Adrenal gland (tissue), 12 donors: ENCODE results near the gene H6PD. TPM values are rescaled to one million over a fixed set of nuclear protein-coding genes. Genes with fewer than 3 reads are reported as not detected.

Experiments used
- DNase-seq, 7 donors: peaks; one replicate each; pipeline ENCODE4 v3.0.0-alpha.2; 2019 to 2020
- H3K27ac ChIP-seq, 5 donors: fragments of 200-600 bp; sonication (generic) in 4 of 5; 1 replicate in 3 of 5; 2 replicates in 2 of 5; pipeline versions ENCODE4 v1.5.1 to v1.8.0; 2016 to 2020; ENCODE audit warnings: mild to moderate bottlenecking in 1 of 5
- H3K27me3 ChIP-seq: fragments of 200-600 bp; 2 replicates; pipeline ENCODE4 v1.8.0; 2021
- H3K36me3 ChIP-seq, 2 donors: fragments of 200-600 bp; replicated peaks in 1 of 2; 1 replicate in 1 of 2; 2 replicates in 1 of 2; pipeline versions ENCODE4 v1.5.1 to v1.8.0; 2018 to 2022
- H3K4me1 ChIP-seq, 2 donors: fragments of 200-600 bp; replicated peaks in 1 of 2; 1 replicate in 1 of 2; 2 replicates in 1 of 2; pipeline versions ENCODE4 v1.5.1 to v1.8.0; 2018 to 2021
- H3K4me3 ChIP-seq, 4 donors: fragments of 200-600 bp; sonication (generic) in 3 of 4; one replicate each; pipeline ENCODE4 v1.5.1; 2016 to 2018
- H3K9me3 ChIP-seq, 3 donors: fragments of 200-600 bp; sonication (generic) in 1 of 3; replicated peaks in 1 of 3; 1 replicate in 2 of 3; 2 replicates in 1 of 3; pipeline versions ENCODE4 v1.5.1 to v1.8.0; 2016 to 2021
- POLR2A ChIP-seq, 2 donors: fragments of 450-650 bp; IDR thresholded peaks; one replicate each; pipeline ENCODE4 v1.6.1; 2017; ENCODE audit warnings: antibody characterized with exemption in 2 of 2, mild to moderate bottlenecking in 2 of 2, moderate library complexity in 1 of 2
- WGBS, 4 donors: extraction: QIAGEN DNeasy Blood & Tissue Kit in 2 of 4; methylation state at CpG; one replicate each; pipeline versions ENCODE4 v1.1.5 to v1.1.7; 2013 to 2017; 5-methylcytosine and 5-hydroxymethylcytosine counted together
- intact Hi-C, 2 donors: fragments of 100-400 bp; cut with DNase I; formaldehyde crosslinking; loops; one replicate each; pipeline versions ENCODE4 v1.14.1 to v1.15.0; 2022 to 2023
- polyA plus RNA-seq, 3 donors: library from polyadenylated mRNA; stranded (reverse); fragments of 200-250 nt in 2 of 3; fragments of 350-450 nt in 1 of 3; fragmentation: Illumina TruSeq in 1 of 3; extraction: RNeasy Lipid Tissue Mini Kit (QIAGEN cat#74804) in 1 of 3; gene quantifications; one replicate each; pipeline ENCODE4 v1.2.3, GENCODE V29; 2013 to 2014
- total RNA-seq, 9 donors: library from RNA; depleted of rRNA in 4 of 9; stranded (reverse); fragments of >200 nt in 4 of 9; fragments of 120-200 nt in 1 of 9; fragmentation: NEBNext Ultra II Directional in 1 of 9; extraction: Animal tissue kit (Norgen Biotek cat#: 25700) in 1 of 9; gene quantifications; one replicate each; pipeline versions ENCODE4 v1.1.0 to v1.2.4, GENCODE V29; 2013 to 2023
- TF ChIP-seq, protein P1 (sequence below), 6 experiments: fragments of 450-650 bp in 4 of 6; fragments of 200-600 bp in 2 of 6; sonication (generic) in 1 of 6; IDR thresholded peaks; 1 replicate in 5 of 6; 2 replicates in 1 of 6; pipeline versions ENCODE4 v1.5.1 to v1.8.0; 2016 to 2021; ENCODE audit warnings: antibody characterized with exemption in 6 of 6, mild to moderate bottlenecking in 2 of 6, moderate library complexity in 1 of 6
- donor health status: healthy with polysubstance abuse.
- donor health status: Bipolar disorder and iron deficiency.
- donor health status: DM: yes; HTN: yes; CAD: no.
- donor health status: DM: no; HTN: no; CAD: no.
- donor health status: DM: no; HTN: no; CAD: no.
- donor health status: DM: yes; HTN: yes; CAD: no.

The H6PD gene
- total and polyA plus RNA-seq, 12 donors: 20.3 to 116 (median 80.4) TPM

DNA sequence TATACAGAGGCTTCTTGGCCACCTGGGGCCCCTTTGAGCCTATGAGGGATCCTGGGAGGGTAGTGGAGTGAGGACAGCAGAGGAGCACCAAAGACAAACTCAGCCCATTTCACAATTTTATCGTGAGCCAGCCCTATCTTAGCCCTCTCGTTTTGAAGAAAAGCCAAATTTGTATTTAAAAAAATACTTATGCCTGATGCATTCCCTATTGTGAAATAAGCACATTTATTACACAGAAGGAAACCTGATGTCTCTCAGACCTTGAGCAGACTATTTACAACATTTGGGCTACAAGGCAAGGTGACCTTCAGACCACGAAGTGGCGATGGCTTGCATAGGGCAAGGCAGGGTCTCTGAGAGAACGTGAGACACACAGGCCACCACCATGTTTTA, 41.3 kb upstream of the H6PD start:
- intact Hi-C loops: no loop called here

DNA sequence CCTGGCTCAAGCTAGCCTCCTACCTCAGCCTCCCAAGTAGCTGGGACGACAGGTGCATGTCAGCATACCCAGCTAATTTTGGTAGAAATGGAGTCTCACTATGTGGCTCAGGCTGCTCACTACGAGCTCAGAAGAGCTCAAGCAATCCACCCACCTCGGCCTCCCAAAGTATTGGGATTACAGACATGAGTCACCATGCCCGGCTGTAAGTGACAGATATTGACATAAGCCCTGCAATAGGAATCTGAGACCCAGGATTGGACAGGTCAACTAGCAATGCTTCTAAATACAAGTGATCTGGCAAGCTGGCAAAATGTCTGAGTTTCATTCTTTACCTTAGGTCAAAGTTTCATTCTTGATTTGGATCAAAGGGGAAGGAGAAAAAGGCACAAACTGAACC, 40.5 kb upstream of the H6PD start:
- TF ChIP-seq, protein P1, sequence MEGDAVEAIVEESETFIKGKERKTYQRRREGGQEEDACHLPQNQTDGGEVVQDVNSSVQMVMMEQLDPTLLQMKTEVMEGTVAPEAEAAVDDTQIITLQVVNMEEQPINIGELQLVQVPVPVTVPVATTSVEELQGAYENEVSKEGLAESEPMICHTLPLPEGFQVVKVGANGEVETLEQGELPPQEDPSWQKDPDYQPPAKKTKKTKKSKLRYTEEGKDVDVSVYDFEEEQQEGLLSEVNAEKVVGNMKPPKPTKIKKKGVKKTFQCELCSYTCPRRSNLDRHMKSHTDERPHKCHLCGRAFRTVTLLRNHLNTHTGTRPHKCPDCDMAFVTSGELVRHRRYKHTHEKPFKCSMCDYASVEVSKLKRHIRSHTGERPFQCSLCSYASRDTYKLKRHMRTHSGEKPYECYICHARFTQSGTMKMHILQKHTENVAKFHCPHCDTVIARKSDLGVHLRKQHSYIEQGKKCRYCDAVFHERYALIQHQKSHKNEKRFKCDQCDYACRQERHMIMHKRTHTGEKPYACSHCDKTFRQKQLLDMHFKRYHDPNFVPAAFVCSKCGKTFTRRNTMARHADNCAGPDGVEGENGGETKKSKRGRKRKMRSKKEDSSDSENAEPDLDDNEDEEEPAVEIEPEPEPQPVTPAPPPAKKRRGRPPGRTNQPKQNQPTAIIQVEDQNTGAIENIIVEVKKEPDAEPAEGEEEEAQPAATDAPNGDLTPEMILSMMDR (IDR thresholded peaks at IDR 0.05): no peak
- no peak for TF ChIP-seq POLR2A (IDR thresholded peaks at IDR 0.05)
- peak overlapping the region in 2 of 5 donors; percentile 55 to 90 for H3K27ac ChIP-seq
- intact Hi-C loops: no loop called here
- WGBS, 4 donors: 52 to 66% (median 61%) methylated on average over 4 of the region's 4 CpGs
- no peak for DNase-seq
- no peaks in the 10 kb centered on the region for H3K36me3 ChIP-seq
- H3K9me3 ChIP-seq: no peaks in the 10 kb centered on the region
- peaks cover 34% of the 10 kb centered on the region in 2 donors for H3K4me1 ChIP-seq
- H3K27me3 ChIP-seq: no peaks in the 10 kb centered on the region
- no peak overlapping the region for H3K4me3 ChIP-seq

More for the DNA sequence above, 41.3 kb upstream of the H6PD start:
- Histone ChIP-seq H3K27ac (peak overlapping the region in 4 of 5 donors; percentile 17 to 90 (median 46)), H3K4me3 (no peak overlapping the region), H3K4me1 (peaks cover 29 to 34% of the 10 kb centered on the region in 2 donors), H3K27me3 (no peaks in the 10 kb centered on the region), H3K36me3 (no peaks in the 10 kb centered on the region), H3K9me3 (no peaks in the 10 kb centered on the region)
- peak in 2 of 7 donors; percentile 47 to 59 for DNase-seq
- TF ChIP-seq, protein P1 (IDR thresholded peaks at IDR 0.05): no peak
- peak in 1 of 2 donors; percentile 12 for TF ChIP-seq POLR2A (IDR thresholded peaks at IDR 0.05)
- 27 to 38% (median 32%) methylated on average over 5 of the region's 5 CpGs for WGBS, 4 donors

DNA sequence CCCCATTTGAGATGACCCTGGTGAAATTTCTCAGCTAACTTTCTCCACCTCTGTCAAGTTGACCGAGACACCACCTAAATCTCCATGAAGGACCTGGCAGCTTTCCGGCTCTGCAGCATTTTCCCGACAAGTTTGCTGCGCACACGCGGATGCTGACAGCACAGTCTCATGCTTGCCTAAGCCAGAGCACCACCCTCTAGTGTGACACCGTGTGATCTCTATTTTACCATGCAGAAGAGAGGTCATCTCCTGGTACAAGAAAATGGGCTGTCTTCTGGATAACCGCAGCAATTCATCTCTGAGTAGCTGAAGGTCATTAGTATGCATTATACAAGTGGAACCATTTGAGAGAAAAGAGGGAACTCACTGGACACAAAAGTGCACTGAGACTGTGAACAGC, 38.9 kb upstream of the H6PD start:
- TF ChIP-seq POLR2A (IDR thresholded peaks at IDR 0.05): peak in 1 of 2 donors; percentile 39
- TF ChIP-seq, protein P1 (IDR thresholded peaks at IDR 0.05): no peak
- H3K27ac ChIP-seq: peak overlapping the region; percentile 66 to 95 (median 89)
- WGBS, 4 donors: 42 to 55% (median 49%) methylated on average over 7 to 8 of the region's 8 CpGs

DNA sequence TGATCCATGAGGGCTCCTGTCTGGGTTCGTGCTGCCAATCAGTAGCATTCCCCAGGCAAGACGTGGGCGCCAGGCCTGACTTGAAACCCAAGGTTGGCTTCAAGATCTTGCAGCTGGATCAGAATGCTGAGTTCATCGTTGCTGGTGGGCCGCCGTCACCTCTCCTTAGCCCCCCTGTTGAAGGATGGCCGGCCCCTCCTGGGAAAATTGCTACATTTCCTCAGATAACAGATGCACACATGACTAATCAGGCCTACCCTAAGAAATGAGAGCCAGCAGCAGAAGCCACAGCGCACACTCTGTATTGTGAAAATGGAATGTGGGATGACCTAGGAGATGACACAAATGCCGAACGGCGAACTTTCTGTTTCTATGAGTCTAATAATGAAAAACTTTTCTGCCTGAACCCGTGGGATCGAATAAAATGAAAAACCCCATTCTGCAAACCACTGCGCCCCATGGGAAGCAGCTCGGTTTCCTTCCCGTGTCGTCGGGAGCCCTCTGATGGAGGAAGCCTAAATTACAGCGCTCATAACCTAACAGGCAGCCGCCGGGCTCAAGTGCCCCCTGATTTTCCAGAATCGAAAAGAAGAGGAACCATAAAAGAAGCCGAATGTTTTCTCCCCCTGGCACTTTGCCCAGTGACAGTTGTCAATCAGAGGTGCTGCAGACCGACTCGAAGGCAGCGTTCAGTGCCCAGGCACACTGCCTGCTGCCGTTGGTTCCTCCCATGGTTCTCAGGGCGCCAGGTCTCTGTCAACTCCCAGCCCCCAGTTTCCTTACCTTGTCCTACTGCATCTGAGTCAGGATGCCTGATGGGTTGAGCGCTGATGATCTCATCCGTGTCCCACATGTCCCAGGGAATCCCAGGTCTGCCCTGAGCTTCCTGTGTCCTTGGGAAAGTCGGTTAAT, 38.2 kb upstream of the H6PD start:
- intact Hi-C loops: loop anchor here in 1 of 2 donors (5.0 kb wide), 1 partner anchor 84 kb away; no protein-coding TSS in a partner anchor
- Histone ChIP-seq H3K27me3 (peaks cover 8% of the 10 kb centered on the region), H3K9me3 (no peaks in the 10 kb centered on the region), H3K4me3 (peak overlapping the region in 1 of 4 donors; percentile 33), H3K4me1 (peaks cover 34% of the 10 kb centered on the region in 2 donors), H3K36me3 (no peaks in the 10 kb centered on the region), H3K27ac (peak overlapping the region; percentile 66 to 95 (median 89))
- 9 to 16% (median 11%) methylated on average over 25 to 31 of the region's 31 CpGs for WGBS, 4 donors
- TF ChIP-seq POLR2A (IDR thresholded peaks at IDR 0.05): peak in 1 of 2 donors; percentile 32
- TF ChIP-seq, protein P1 (IDR thresholded peaks at IDR 0.05): peak; percentile 45 to 84 (median 71)
- DNase-seq: peak; percentile 74 to 93 (median 86)

More for the DNA sequence above, 38.9 kb upstream of the H6PD start:
- H3K9me3 ChIP-seq: no peaks in the 10 kb centered on the region
- intact Hi-C loops: loop anchor here in 1 of 2 donors (5.0 kb wide), 1 partner anchor 83 kb away; no protein-coding TSS in a partner anchor
- H3K36me3 ChIP-seq: no peaks in the 10 kb centered on the region
- peaks cover 34% of the 10 kb centered on the region in 2 donors for H3K4me1 ChIP-seq
- H3K27me3 ChIP-seq: peaks cover 4% of the 10 kb centered on the region
- peak in 6 of 7 donors; percentile 59 to 91 (median 77) for DNase-seq
- H3K4me3 ChIP-seq: no peak overlapping the region
